ENCODE measurements around the gene AGXT.
A peak's percentile ranks its signal among the peaks of the same experiment; 100 is the strongest.

Gene AGXT

GRCh38 chr2:240868286-240869108 lies at the start of gene AGXT:
TSS of gene AGXT (plus strand) at chr2:240868824. CDS start at chr2:240868866, 42 bp downstream.
- DNase-seq, result no peak

- DNase-seq, result peak; percentile 40
These were observed 49.3 kb upstream of the AGXT start for GRCh38 chr2:240819126-240819857.

- peak; percentile 70 for DNase-seq
These were observed 48.6 kb upstream of the AGXT start, which contains the start of gene KIF1A for GRCh38 chr2:240819858-240820606. TSS of gene KIF1A (minus strand) at chr2:240820219. CDS start at chr2:240797752, 22,467 bp downstream.

GRCh38 chr2:240820607-240821428 lies 47.8 kb upstream of the AGXT start:
- DNase-seq, result peak; percentile 59

GRCh38 chr2:240821429-240821778 lies 47.2 kb upstream of the AGXT start:
- DNase-seq, result no peak

GRCh38 chr2:240822280-240822847 lies 46.3 kb upstream of the AGXT start:
- peak; percentile 66 for DNase-seq

- DNase-seq, result no peak
These were observed 44.9 kb upstream of the AGXT start for GRCh38 chr2:240823449-240824336.

- no peak for DNase-seq
These were observed 43.1 kb upstream of the AGXT start for GRCh38 chr2:240825476-240825875.

- DNase-seq, result no peak
These were observed 36.9 kb upstream of the AGXT start for GRCh38 chr2:240831594-240832204.

- DNase-seq, result peak; percentile 83
These were observed 36.4 kb upstream of the AGXT start for GRCh38 chr2:240832205-240832727.

- DNase-seq, result no peak
These were observed 35.6 kb upstream of the AGXT start for GRCh38 chr2:240832921-240833494.

- no peak for DNase-seq
These were observed 34.8 kb upstream of the AGXT start for GRCh38 chr2:240833724-240834285.

GRCh38 chr2:240834377-240834975 lies 34.1 kb upstream of the AGXT start:
- no peak for DNase-seq

- no peak for DNase-seq
These were observed 33.1 kb upstream of the AGXT start for GRCh38 chr2:240835528-240835927.

GRCh38 chr2:240836781-240837467 lies 31.7 kb upstream of the AGXT start:
- DNase-seq, result no peak

GRCh38 chr2:240837621-240838020 lies 31.0 kb upstream of the AGXT start:
- no peak for DNase-seq

- DNase-seq, result no peak
These were observed 29.2 kb upstream of the AGXT start for GRCh38 chr2:240839152-240840143.
